Measurements from ENCODE around the gene AHDC1. TPM values are rescaled to one million over a fixed set of nuclear protein-coding genes. Genes with fewer than 3 reads are reported as not detected.

Gene AHDC1
- total and polyA plus RNA-seq, 8 donors, result 10.4 to 27.5 (median 14.9) TPM

GRCh38 chr1:27487966-27488884 is 115.7 kb downstream of the AHDC1 start:
- H3K4me3 ChIP-seq, result peak overlapping the region; percentile 2 to 100 (median 56)
- peak overlapping the region in 2 of 4 donors; percentile 23 to 58 for H3K27ac ChIP-seq
- FAIRE-seq, result no peak
- TF ChIP-seq CTCF (IDR thresholded peaks at IDR 0.05), result no peak
- DNase-seq, result no peak
- intact Hi-C loops (cut with DNase I), result no loop called here
- no peaks in the 10 kb centered on the region for H3K27me3 ChIP-seq
- WGBS, 2 donors, result 11 to 15% methylated on average over 6 of the region's 6 CpGs
- no peak for ATAC-seq
- no peaks in the 10 kb centered on the region for H3K36me3 ChIP-seq
- H3K4me1 ChIP-seq, result peaks cover 0 to 25% (median 14%) of the 10 kb centered on the region in 3 donors
- H3K9me3 ChIP-seq, result no peaks in the 10 kb centered on the region

- H3K9me3 ChIP-seq, result no peaks in the 10 kb centered on the region
- no peak for FAIRE-seq
- H3K36me3 ChIP-seq, result no peaks in the 10 kb centered on the region
- ATAC-seq, result no peak
- H3K4me3 ChIP-seq, result no peak overlapping the region
- no peaks in the 10 kb centered on the region for H3K27me3 ChIP-seq
- no peak for TF ChIP-seq CTCF (IDR thresholded peaks at IDR 0.05)
- intact Hi-C loops (cut with DNase I), result no loop called here
- H3K4me1 ChIP-seq, result peaks cover 0 to 16% (median 14%) of the 10 kb centered on the region in 3 donors
- no peak for DNase-seq
- 94 to 96% methylated on average over 1 of the region's 1 CpG for WGBS, 2 donors
- H3K27ac ChIP-seq, result no peak overlapping the region
These were observed 118.6 kb downstream of the AHDC1 start for GRCh38 chr1:27485363-27485762.

Other genes starting within 250 kb of the AHDC1 start
- gene MAP3K6, start 237.2 kb downstream of the AHDC1 start, total RNA-seq, result 10 to 100 TPM in 3 of 6 donors, 1 to 10 TPM in 3; 4.7 to 18.7 (median 9.8) TPM
- gene MAP3K6, start 237.2 kb downstream of the AHDC1 start, polyA plus RNA-seq, result 10 to 100 TPM; 51.2 to 65.7 TPM
- 1 to 10 TPM in 5 of 6 donors, under 1 TPM in 1; 0.39 to 8.5 (median 2.2) TPM for gene FCN3, start 229.3 kb downstream of the AHDC1 start, total RNA-seq
- gene FCN3, start 229.3 kb downstream of the AHDC1 start, polyA plus RNA-seq, result 10 to 100 TPM; 16.9 to 19.7 TPM
- under 1 TPM in 4 of 6 donors, not detected in 2; 0.19 to 0.66 (median 0.44) TPM for gene CD164L2, start 220.8 kb downstream of the AHDC1 start, total RNA-seq
- under 1 TPM; 0.54 to 0.76 TPM for gene CD164L2, start 220.8 kb downstream of the AHDC1 start, polyA plus RNA-seq
- gene GPR3, start 211.5 kb downstream of the AHDC1 start, total RNA-seq, result under 1 TPM in 3 of 6 donors, not detected in 3; 0.09 to 0.28 (median 0.21) TPM
- under 1 TPM; 0.30 to 0.52 TPM for gene GPR3, start 211.5 kb downstream of the AHDC1 start, polyA plus RNA-seq
- gene WASF2, start 114.0 kb downstream of the AHDC1 start, total RNA-seq, result 10 to 100 TPM; 42.2 to 83.2 (median 54.5) TPM
- gene WASF2, start 114.0 kb downstream of the AHDC1 start, polyA plus RNA-seq, result 10 to 100 TPM; 13.5 to 16.1 TPM
- 1 to 10 TPM in 4 of 6 donors, under 1 TPM in 2; 0.51 to 6.8 (median 2.5) TPM for gene FGR, start 31.0 kb upstream of the AHDC1 start, total RNA-seq
- 1 to 10 TPM; 3.6 to 5.8 TPM for gene FGR, start 31.0 kb upstream of the AHDC1 start, polyA plus RNA-seq
- gene IFI6, start 68.0 kb upstream of the AHDC1 start, total RNA-seq, result 10 to 100 TPM in 5 of 6 donors, 1 to 10 TPM in 1; 7.8 to 67.4 (median 28.8) TPM
- 100 to 1,000 TPM in 1 of 2 donors, 10 to 100 TPM in 1; 54.6 to 186 TPM for gene IFI6, start 68.0 kb upstream of the AHDC1 start, polyA plus RNA-seq
- 1 to 10 TPM; 5.0 to 8.7 (median 6.4) TPM for gene FAM76A, start 121.8 kb upstream of the AHDC1 start, total RNA-seq
- gene FAM76A, start 121.8 kb upstream of the AHDC1 start, polyA plus RNA-seq, result 1 to 10 TPM; 4.3 to 6.4 TPM
- 10 to 100 TPM; 15.4 to 24.3 (median 19.5) TPM for gene STX12, start 169.1 kb upstream of the AHDC1 start, total RNA-seq
- 10 to 100 TPM; 13.6 to 21.2 TPM for gene STX12, start 169.1 kb upstream of the AHDC1 start, polyA plus RNA-seq
- 10 to 100 TPM in 4 of 6 donors, 1 to 10 TPM in 2; 8.1 to 16.6 (median 11.7) TPM for gene PPP1R8, start 226.6 kb upstream of the AHDC1 start, total RNA-seq
- gene PPP1R8, start 226.6 kb upstream of the AHDC1 start, polyA plus RNA-seq, result 10 to 100 TPM in 1 of 2 donors, 1 to 10 TPM in 1; 9.9 to 17.4 TPM

Data from pancreas (tissue), 10 donors.